Memory B cell (primary cell): Measurements from ENCODE around the gene EFNA5.

ENCODE experiments used
- ATAC-seq: fragments of 150-1000 bp; cut with Tn5 transposase; 2 replicates; pipeline ENCODE4 v1.10.0; 2021; ENCODE audit warnings: low read depth, mild to moderate bottlenecking, moderate library complexity
- DNase-seq, 2 donors: peaks; one replicate each; pipeline ENCODE4 v3.0.0; 2022; ENCODE audit warnings: low spot score in 2 of 2
- H3K27ac Mint-ChIP-seq: one replicate; pipeline ENCODE4 v1.8.0; 2022; ENCODE audit warnings: mild to moderate bottlenecking, moderate library complexity, mixed read lengths
- H3K27me3 Mint-ChIP-seq: one replicate; pipeline ENCODE4 v1.8.0; 2022; ENCODE audit warnings: mixed read lengths
- H3K36me3 Mint-ChIP-seq: one replicate; pipeline ENCODE4 v1.8.0; 2022; ENCODE audit warnings: mild to moderate bottlenecking, mixed read lengths
- H3K4me1 Mint-ChIP-seq: one replicate; pipeline ENCODE4 v1.8.0; 2022; ENCODE audit warnings: mixed read lengths
- H3K4me3 Mint-ChIP-seq: one replicate; pipeline ENCODE4 v1.8.0; 2022; ENCODE audit warnings: mild to moderate bottlenecking, moderate library complexity, mixed read lengths
- H3K9me3 Mint-ChIP-seq: one replicate; pipeline ENCODE4 v1.8.0; 2022; ENCODE audit warnings: mixed read lengths

EFNA5 gene

GRCh38 chr5:107556575-107556974, 114.2 kb downstream of the EFNA5 start:
- Mint-ChIP-seq H3K36me3 (no peaks in the 10 kb centered on the region), H3K4me3 (no peak overlapping the region), H3K4me1 (no peaks in the 10 kb centered on the region), H3K27me3 (no peaks in the 10 kb centered on the region), H3K9me3 (no peaks in the 10 kb centered on the region), H3K27ac (no peak overlapping the region)
- no peak for DNase-seq
- no peak for ATAC-seq

GRCh38 chr5:107555425-107556090, 115.2 kb downstream of the EFNA5 start:
- Mint-ChIP-seq H3K27ac (no peak overlapping the region), H3K9me3 (no peaks in the 10 kb centered on the region), H3K27me3 (no peaks in the 10 kb centered on the region), H3K4me3 (no peak overlapping the region), H3K4me1 (no peaks in the 10 kb centered on the region), H3K36me3 (no peaks in the 10 kb centered on the region)
- ATAC-seq (no peak), DNase-seq (no peak)

DNA sequence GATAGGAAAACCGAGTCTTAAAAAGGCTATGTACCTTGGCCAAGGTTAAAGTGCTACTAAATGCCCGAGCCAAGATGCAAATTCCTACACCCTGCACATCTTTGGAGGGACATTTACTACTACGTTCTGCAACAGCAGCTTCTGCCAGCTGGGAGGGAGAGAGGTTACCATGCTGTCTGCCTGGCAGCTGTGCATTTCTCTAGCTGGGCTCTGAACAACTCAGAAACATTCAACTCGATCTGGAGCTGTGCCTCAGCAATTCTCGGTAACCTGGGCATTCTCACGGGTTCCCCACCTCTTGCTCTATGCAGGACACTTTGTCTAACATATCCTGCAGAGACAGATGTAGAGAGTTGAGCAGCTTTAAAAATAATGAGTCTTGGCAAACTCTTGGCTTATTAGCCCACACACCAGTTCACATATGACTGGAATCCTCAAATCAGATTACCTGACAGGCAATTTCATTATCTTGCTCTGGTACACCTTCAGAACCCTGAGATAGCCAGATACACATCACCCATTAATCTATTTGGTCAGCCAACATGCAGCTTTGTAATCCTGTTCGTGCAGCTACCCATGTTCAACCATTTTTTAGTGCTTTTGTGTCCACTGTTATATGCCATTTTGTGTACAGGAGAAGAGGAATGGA, 115.8 kb downstream of the EFNA5 start:
- Mint-ChIP-seq H3K4me1 (no peaks in the 10 kb centered on the region), H3K4me3 (no peak overlapping the region)
- ATAC-seq = no peak

DNA sequence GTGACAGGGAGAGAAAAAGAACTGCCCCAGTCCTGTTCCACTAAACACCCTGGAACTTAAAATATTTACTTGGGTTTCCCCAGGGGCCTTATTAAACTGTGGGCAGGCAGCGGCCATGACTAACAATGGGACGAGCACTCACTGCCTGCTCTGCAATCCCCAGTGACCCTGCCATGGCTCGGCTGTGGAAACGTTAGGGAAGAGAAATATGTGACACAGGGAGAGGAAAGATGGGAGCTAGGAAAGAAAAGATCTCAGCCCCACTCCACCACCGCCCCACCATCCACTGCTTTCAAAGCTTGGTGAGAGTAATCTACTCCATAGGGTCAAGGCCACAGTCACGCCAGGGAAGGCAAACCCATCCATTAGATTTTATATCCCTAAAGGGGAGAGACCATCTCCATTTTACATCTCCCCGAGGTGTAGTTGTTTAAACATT, 117.6 kb downstream of the EFNA5 start:
- no peaks in the 10 kb centered on the region for H3K36me3 Mint-ChIP-seq
- H3K4me1 Mint-ChIP-seq = no peaks in the 10 kb centered on the region
- H3K27ac Mint-ChIP-seq = no peak overlapping the region
- ATAC-seq (no peak), DNase-seq (no peak)
- H3K4me3 Mint-ChIP-seq = no peak overlapping the region
- no peaks in the 10 kb centered on the region for H3K27me3 Mint-ChIP-seq
- H3K9me3 Mint-ChIP-seq = no peaks in the 10 kb centered on the region

More for the DNA sequence above, 115.8 kb downstream of the EFNA5 start:
- no peak for DNase-seq
- no peak overlapping the region for H3K27ac Mint-ChIP-seq
- no peaks in the 10 kb centered on the region for H3K9me3 Mint-ChIP-seq
- no peaks in the 10 kb centered on the region for H3K36me3 Mint-ChIP-seq
- no peaks in the 10 kb centered on the region for H3K27me3 Mint-ChIP-seq

DNA sequence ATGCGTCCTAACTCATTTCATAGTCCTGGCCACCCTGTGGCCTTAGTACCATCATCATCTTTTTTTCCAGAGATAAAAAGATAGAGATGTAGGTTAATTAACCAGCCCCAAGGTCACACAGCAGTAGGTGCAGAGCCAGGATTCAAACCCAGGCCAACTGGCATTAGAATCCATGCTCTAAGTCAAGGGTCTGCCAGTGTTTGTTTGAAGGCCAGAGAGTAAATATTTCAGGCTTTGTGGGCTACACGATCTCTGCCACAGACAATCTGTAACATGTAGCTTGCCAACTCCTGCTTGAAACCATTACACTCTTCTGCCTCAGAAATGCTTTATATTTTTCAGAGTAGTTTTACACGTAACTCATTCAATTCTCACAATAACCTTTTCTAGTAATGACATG, 119.6 kb downstream of the EFNA5 start:
- H3K4me3 Mint-ChIP-seq = no peak overlapping the region
- H3K36me3 Mint-ChIP-seq = no peaks in the 10 kb centered on the region
- no peaks in the 10 kb centered on the region for H3K9me3 Mint-ChIP-seq
- no peaks in the 10 kb centered on the region for H3K4me1 Mint-ChIP-seq
- DNase-seq = no peak
- ATAC-seq = no peak
- H3K27ac Mint-ChIP-seq = no peak overlapping the region
- no peaks in the 10 kb centered on the region for H3K27me3 Mint-ChIP-seq

- no peak overlapping the region for H3K4me3 Mint-ChIP-seq
- no peaks in the 10 kb centered on the region for H3K36me3 Mint-ChIP-seq
- ATAC-seq (no peak), DNase-seq (no peak)
- H3K27me3 Mint-ChIP-seq = no peaks in the 10 kb centered on the region
- no peak overlapping the region for H3K27ac Mint-ChIP-seq
- H3K4me1 Mint-ChIP-seq = no peaks in the 10 kb centered on the region
- no peaks in the 10 kb centered on the region for H3K9me3 Mint-ChIP-seq
Measured at GRCh38 chr5:107549567-107549966, 121.2 kb downstream of the EFNA5 start.

DNA sequence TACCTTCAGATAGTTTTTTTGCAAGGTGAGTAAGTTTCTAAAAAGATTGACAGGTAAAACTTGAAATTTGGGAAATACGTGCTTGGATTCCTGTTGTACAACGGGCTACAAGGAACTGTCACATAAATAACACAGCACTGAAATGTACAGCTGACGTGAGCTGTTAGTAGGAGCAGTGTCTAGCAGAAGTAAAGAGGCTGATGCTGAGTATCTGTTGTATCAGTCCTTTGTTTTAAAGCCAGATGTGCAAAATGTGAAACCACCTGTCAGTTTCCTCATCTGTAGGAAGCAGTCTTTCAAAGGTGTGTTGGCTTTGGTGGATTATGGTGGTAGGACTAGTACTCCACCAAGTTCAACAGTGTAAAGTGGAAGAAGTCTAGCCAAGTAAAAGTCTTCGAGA, 122.3 kb downstream of the EFNA5 start:
- Mint-ChIP-seq H3K27me3 (no peaks in the 10 kb centered on the region), H3K4me3 (no peak overlapping the region), H3K4me1 (no peaks in the 10 kb centered on the region), H3K9me3 (no peaks in the 10 kb centered on the region), H3K27ac (no peak overlapping the region), H3K36me3 (no peaks in the 10 kb centered on the region)
- ATAC-seq = no peak
- no peak for DNase-seq

DNA sequence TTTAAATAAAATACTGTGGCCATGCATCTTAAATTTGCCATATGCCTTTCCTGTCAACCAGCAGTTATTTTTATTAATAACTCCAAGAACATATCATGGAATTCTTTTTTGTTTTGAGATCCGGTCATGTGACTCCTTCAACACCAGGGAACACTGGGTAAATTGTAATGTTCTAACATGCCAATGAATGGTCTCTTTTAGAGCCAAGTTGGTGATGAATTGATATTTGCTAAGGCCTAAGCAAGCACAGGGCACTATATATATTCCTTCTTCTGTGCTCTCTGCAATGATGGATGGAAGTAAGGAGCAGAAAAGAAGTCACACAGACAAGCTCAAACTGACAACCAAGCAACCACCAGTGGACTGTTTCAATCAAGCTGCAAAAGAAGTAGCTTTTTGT, 124.0 kb downstream of the EFNA5 start:
- Mint-ChIP-seq H3K36me3 (no peaks in the 10 kb centered on the region), H3K27me3 (no peaks in the 10 kb centered on the region), H3K4me3 (no peak overlapping the region)

DNA sequence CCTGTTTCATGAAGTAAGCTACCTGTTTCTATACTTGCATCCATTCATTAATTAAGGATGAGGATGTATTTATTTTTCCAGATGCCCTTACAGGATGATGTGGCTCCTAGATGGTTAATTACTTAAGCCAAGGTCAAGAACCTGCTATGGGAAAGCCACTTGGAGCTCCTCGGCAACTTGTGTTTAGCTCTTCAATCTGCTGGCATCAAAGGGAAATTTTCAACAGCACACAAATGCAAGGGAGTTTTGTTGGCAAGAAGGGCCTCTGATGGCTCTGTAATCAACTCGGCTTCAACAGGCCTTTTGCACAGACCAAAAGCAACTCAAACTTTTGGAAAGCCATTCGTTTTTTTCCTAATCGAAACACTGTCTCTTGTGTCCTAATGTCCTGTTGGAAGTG, 125.3 kb downstream of the EFNA5 start:
- Mint-ChIP-seq H3K4me3 (no peak overlapping the region), H3K27me3 (no peaks in the 10 kb centered on the region), H3K4me1 (no peaks in the 10 kb centered on the region), H3K36me3 (no peaks in the 10 kb centered on the region), H3K27ac (no peak overlapping the region), H3K9me3 (no peaks in the 10 kb centered on the region)
- no peak for DNase-seq
- ATAC-seq = no peak

More for the DNA sequence above, 124.0 kb downstream of the EFNA5 start:
- Mint-ChIP-seq H3K9me3 (no peaks in the 10 kb centered on the region), H3K4me1 (no peaks in the 10 kb centered on the region), H3K27ac (no peak overlapping the region)
- DNase-seq = no peak
- no peak for ATAC-seq

DNA sequence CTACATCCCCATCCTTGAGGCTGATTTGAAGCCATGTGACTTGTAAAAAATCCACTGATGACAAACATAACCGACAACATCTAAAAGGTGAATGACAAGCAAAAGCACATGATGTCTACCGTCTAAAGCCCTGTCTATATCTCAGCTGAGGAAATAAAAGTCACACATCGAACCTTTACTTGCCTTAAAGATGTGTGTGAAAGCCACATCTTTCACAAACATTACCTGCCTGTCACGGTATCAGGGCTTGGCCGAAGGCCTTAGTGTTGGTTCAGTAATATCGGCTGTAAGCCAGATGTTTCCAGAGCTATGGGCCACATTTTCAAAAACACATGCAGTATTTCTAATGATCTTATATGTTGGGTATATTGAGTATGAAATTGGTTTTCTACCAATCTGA, 125.8 kb downstream of the EFNA5 start:
- Mint-ChIP-seq H3K4me1 (no peaks in the 10 kb centered on the region), H3K27ac (no peak overlapping the region)

DNA sequence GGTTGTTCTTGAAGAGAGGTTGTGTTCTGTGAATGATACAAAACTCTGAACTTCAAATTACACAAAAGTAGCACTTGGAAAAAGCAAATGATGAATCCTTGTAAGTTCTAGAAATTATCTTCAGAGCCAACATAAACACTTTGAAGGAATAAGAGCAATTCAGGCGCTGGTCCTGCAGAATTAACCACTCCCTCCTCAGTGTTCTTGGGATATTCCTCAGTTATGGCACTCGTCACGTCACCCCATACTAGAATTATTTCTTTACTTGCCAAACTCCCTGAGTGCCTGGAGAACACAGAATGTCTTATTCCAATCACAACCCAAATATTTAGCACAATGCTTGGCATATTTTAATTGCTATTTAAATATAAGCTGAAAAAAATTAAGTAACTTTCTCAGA, 126.3 kb downstream of the EFNA5 start:
- no peak overlapping the region for H3K27ac Mint-ChIP-seq
- H3K27me3 Mint-ChIP-seq = peaks cover 3% of the 10 kb centered on the region
- no peaks in the 10 kb centered on the region for H3K9me3 Mint-ChIP-seq
- DNase-seq (no peak), ATAC-seq (no peak)
- no peaks in the 10 kb centered on the region for H3K36me3 Mint-ChIP-seq
- no peaks in the 10 kb centered on the region for H3K4me1 Mint-ChIP-seq
- no peak overlapping the region for H3K4me3 Mint-ChIP-seq

More for the DNA sequence above, 125.8 kb downstream of the EFNA5 start:
- peaks cover under 1% of the 10 kb centered on the region for H3K27me3 Mint-ChIP-seq
- H3K4me3 Mint-ChIP-seq = no peak overlapping the region
- DNase-seq (no peak), ATAC-seq (no peak)
- no peaks in the 10 kb centered on the region for H3K36me3 Mint-ChIP-seq
- no peaks in the 10 kb centered on the region for H3K9me3 Mint-ChIP-seq

GRCh38 chr5:107543868-107544267, 126.9 kb downstream of the EFNA5 start:
- Mint-ChIP-seq H3K4me3 (no peak overlapping the region), H3K36me3 (no peaks in the 10 kb centered on the region), H3K4me1 (no peaks in the 10 kb centered on the region), H3K9me3 (no peaks in the 10 kb centered on the region), H3K27me3 (peaks cover 3% of the 10 kb centered on the region), H3K27ac (no peak overlapping the region)
- ATAC-seq = no peak
- no peak for DNase-seq

DNA sequence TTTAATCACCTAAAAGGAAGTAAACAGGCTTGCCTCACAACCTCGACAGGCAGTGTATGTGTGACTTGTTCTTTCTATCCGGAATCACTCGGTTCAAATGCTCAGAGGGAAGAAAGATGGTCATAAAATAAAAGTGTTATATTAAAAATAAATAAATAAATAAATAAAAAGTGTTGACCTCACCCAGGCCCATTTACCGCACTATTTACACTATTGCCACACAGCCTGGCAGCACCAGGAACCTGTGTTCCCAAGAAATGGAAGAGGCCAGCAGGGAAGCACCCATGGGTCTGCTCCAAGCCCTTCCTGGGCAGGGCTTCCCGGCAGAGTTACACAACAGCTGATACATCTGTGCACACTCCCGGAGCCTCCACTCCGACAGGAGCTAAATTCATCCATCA, 127.9 kb downstream of the EFNA5 start:
- H3K9me3 Mint-ChIP-seq = no peaks in the 10 kb centered on the region
- H3K27me3 Mint-ChIP-seq = peaks cover 5% of the 10 kb centered on the region
- no peak overlapping the region for H3K27ac Mint-ChIP-seq
- H3K4me3 Mint-ChIP-seq = no peak overlapping the region
- ATAC-seq (no peak), DNase-seq (no peak)
- no peaks in the 10 kb centered on the region for H3K36me3 Mint-ChIP-seq
- no peaks in the 10 kb centered on the region for H3K4me1 Mint-ChIP-seq

DNA sequence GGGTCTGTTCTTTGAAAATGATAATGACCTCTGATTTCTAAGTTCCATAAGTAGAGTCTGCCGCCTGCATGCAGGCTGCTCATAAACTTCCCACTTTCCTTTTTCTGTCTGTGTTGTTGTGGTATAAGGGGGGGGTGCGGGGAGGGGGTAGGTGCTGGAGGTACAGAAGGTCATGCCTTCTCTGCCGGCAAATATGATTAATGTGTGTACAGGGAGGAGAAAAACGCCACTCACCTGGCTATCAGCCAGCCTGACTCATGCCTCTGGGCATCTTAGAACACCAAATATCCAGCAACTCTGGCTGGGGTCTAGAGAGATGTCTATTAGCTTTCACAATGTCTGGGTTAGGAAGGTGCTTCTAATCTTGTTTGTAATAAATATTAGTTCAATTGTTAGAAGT, 128.3 kb downstream of the EFNA5 start:
- H3K4me3 Mint-ChIP-seq = no peak overlapping the region
- H3K36me3 Mint-ChIP-seq = no peaks in the 10 kb centered on the region
- peaks cover 5% of the 10 kb centered on the region for H3K27me3 Mint-ChIP-seq
- H3K9me3 Mint-ChIP-seq = no peaks in the 10 kb centered on the region
- no peaks in the 10 kb centered on the region for H3K4me1 Mint-ChIP-seq
- H3K27ac Mint-ChIP-seq = no peak overlapping the region
- DNase-seq (no peak), ATAC-seq (no peak)

DNA sequence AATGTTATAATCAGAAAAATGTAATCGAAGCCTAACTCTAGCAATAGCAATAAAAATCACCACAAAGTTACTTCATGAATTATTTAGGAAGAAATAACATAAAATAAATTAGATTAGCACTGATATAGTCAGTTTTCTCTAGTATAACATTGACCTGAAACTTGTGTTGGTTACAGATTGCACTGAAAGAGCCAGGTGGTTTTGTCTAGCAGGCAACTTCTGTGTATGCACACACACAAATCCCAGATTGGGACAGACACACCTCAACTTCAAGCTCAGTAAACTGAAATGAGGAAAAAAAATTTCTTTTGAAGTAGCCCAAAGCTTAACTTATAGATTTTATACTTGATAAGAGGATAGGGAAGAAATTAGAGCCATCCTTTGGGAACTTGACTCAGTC, 129.3 kb downstream of the EFNA5 start:
- H3K4me3 Mint-ChIP-seq = no peak overlapping the region
- DNase-seq (no peak), ATAC-seq (no peak)
- H3K27me3 Mint-ChIP-seq = peaks cover 5% of the 10 kb centered on the region
- H3K4me1 Mint-ChIP-seq = no peaks in the 10 kb centered on the region
- no peaks in the 10 kb centered on the region for H3K9me3 Mint-ChIP-seq
- no peak overlapping the region for H3K27ac Mint-ChIP-seq
- no peaks in the 10 kb centered on the region for H3K36me3 Mint-ChIP-seq
